Cardiac muscle cell (in vitro differentiated cells and primary cell): ENCODE measurements around the gene MYBPH. TPM values are rescaled to one million over a fixed set of nuclear protein-coding genes. Genes with fewer than 3 reads are reported as not detected.
A peak's percentile ranks its signal among the peaks of the same experiment; 100 is the strongest.

Experiments used
- DNase-seq, 2 donors: peaks; one replicate each; pipeline versions ENCODE4 v3.0.0 to v3.0.0-alpha.2; 2010 to 2017; ENCODE audit warnings: low read depth in 1 of 2, low spot score in 1 of 2
- H3K27ac ChIP-seq: fragments of 200-600 bp; sonication (generic); 2 replicates; pipeline ENCODE4 v1.5.1; 2016
- H3K27me3 ChIP-seq: fragments of 200-600 bp; sonication (generic); 2 replicates; pipeline ENCODE4 v1.6.0; 2016; ENCODE audit warnings: control low read depth
- H3K36me3 ChIP-seq: fragments of 200-600 bp; sonication (generic); 2 replicates; pipeline ENCODE4 v1.5.1; 2016; ENCODE audit warnings: control low read depth
- H3K4me1 ChIP-seq: fragments of 200-600 bp; sonication (generic); 2 replicates; pipeline ENCODE4 v1.8.1; 2017; ENCODE audit warnings: low read depth, mild to moderate bottlenecking, mixed run types
- H3K4me3 ChIP-seq: fragments of 200-600 bp; sonication (generic); 2 replicates; pipeline ENCODE4 v1.5.1; 2016; ENCODE audit warnings: mild to moderate bottlenecking
- H3K9me3 ChIP-seq: fragments of 200-600 bp; sonication (generic); 2 replicates; pipeline ENCODE4 v1.5.1; 2017; ENCODE audit warnings: low read depth, mild to moderate bottlenecking, control low read depth
- polyA plus RNA-seq: library from polyadenylated mRNA; unstranded; fragments of >200 nt; fragmentation: Nextera tagmentation; extraction: Ambion mirVana; gene quantifications from 2 replicates; pipeline ENCODE4 v1.2.1, GENCODE V29; 2016
- total RNA-seq: library from RNA; depleted of rRNA; stranded (reverse); fragments of >200 nt; gene quantifications from 2 replicates; pipeline ENCODE4 v1.2.3, GENCODE V29; 2016
- TF ChIP-seq, protein P1 (sequence below): IDR thresholded peaks from 2 replicates; pipeline ENCODE4 v1.5.1; 2012; ENCODE audit warnings: low read depth, mild to moderate bottlenecking, low read length

The MYBPH gene
- total and polyA plus RNA-seq, 2 experiments from 2014 or later: 1.4 to 2.1 TPM

DNA sequence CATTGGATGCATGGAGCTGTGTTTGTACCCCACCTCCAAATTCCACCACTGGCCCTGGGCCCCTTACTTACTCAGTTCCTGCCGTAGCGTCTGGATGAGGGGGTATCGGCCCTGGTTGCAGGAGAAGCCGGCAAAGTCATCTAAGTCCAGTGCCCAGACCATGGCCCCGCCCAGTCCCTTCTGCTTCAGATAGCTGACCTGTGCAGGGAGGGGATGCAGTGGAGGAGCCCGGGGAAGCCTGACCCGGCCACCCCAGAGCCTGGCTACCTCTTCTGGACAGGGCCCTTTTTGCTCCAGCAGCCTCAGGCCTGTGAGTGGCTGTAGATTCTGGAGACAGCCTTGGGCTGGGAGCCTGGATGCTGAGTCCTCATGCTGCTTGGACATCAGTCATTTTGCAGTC, 42.0 kb upstream of the MYBPH start:
- no peak for DNase-seq
- no peak overlapping the region for H3K4me3 ChIP-seq
- peaks cover 2% of the 10 kb centered on the region for H3K27me3 ChIP-seq
- H3K27ac ChIP-seq: no peak overlapping the region
- no peaks in the 10 kb centered on the region for H3K36me3 ChIP-seq
- H3K9me3 ChIP-seq: no peaks in the 10 kb centered on the region
- TF ChIP-seq, protein P1, sequence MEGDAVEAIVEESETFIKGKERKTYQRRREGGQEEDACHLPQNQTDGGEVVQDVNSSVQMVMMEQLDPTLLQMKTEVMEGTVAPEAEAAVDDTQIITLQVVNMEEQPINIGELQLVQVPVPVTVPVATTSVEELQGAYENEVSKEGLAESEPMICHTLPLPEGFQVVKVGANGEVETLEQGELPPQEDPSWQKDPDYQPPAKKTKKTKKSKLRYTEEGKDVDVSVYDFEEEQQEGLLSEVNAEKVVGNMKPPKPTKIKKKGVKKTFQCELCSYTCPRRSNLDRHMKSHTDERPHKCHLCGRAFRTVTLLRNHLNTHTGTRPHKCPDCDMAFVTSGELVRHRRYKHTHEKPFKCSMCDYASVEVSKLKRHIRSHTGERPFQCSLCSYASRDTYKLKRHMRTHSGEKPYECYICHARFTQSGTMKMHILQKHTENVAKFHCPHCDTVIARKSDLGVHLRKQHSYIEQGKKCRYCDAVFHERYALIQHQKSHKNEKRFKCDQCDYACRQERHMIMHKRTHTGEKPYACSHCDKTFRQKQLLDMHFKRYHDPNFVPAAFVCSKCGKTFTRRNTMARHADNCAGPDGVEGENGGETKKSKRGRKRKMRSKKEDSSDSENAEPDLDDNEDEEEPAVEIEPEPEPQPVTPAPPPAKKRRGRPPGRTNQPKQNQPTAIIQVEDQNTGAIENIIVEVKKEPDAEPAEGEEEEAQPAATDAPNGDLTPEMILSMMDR: no peak
- H3K4me1 ChIP-seq: no peaks in the 10 kb centered on the region

DNA sequence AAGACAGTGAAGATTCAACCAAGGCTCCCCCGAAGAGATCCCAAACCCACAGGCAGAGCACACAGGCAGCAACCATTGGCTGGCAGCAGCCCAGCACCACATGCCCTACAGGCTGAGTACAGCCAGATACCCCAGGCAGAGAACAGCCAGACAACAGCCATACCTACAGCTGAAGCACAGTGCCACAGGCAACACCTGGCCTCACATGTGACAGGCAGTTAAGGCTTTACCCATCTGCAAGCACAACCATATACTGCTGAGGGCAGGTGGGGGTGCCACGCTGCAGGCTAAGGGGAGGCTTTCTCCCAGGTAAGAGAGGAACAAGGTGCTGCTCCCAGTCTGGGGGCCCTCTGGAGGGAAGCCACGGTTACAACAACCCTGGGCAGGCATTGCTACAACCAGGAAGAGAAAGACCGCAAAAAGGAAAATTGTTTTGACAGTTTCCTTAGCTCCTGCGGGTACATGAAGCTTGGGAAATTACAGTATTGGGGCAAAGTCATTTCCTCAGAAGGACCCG, 41.6 kb upstream of the MYBPH start:
- H3K4me1 ChIP-seq: no peaks in the 10 kb centered on the region
- H3K36me3 ChIP-seq: no peaks in the 10 kb centered on the region
- H3K4me3 ChIP-seq: no peak overlapping the region
- TF ChIP-seq, protein P1: peak; percentile 18
- no peaks in the 10 kb centered on the region for H3K9me3 ChIP-seq
- no peak for DNase-seq
- no peak overlapping the region for H3K27ac ChIP-seq
- no peaks in the 10 kb centered on the region for H3K27me3 ChIP-seq

DNA sequence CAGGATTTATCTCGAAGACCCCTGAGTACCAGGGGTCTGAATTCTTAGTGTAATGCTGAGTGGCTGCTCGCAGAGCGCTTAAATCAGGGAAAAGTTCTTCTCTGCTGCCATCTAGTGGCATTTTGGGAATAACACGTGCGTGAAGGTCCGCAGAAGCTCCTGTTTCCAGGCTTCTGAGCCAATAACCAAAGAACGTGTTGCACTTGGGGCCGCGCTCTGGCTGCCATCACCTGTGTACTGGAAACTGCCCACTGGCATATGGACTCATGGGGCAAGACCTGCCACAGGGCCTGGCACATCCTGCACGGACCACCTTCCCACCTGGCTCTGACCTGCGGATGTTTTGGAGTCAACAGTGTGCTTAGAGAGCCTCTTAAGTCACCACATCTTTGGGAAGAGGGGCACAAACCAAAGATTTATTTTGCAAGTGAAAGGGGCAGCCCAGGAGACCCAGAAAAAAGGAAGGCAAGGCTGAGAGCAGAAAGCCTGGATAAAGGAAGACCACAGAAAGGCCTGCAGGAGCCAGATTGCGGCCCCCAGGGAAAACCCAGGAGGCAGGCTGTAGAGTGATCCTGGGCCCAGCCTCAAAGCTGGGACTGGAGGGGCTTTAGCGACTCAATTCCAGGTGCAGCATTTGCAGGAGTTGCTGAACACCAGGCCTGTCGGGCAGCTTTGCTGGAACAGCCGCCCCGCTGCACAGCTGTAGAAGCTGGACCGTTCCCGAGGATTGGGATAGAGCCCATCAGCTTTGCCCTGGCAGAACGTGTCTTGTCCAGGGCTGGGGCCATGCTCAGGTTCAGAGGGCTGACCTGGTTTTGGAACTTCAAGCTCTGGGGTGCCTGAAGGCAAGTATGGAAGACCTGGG, 40.9 kb upstream of the MYBPH start:
- H3K9me3 ChIP-seq: no peaks in the 10 kb centered on the region
- peak; percentile 80 to 81 for DNase-seq
- H3K4me3 ChIP-seq: no peak overlapping the region
- H3K27ac ChIP-seq: no peak overlapping the region
- no peaks in the 10 kb centered on the region for H3K36me3 ChIP-seq
- no peaks in the 10 kb centered on the region for H3K4me1 ChIP-seq
- H3K27me3 ChIP-seq: no peaks in the 10 kb centered on the region
- TF ChIP-seq, protein P1: peak; percentile 58

DNA sequence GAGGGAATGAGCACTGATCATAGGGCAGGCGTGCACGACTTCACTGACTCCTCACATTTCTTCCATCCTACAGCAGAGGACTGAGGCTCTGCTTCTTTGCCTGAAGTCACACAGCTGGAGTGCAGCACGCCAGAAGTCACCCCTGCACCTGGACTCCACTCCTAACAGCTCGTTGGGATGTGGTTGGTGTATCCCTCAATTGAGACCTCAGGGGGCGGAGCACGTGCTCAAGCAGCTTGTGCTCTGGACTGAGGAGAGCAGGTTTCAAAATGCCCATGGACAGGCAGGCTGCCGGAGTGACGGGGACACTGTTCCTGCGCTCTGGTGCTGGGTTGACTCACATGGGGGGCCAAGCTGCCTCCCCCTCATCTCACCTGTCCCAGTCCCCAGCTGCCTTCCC, 39.9 kb upstream of the MYBPH start:
- Histone ChIP-seq H3K4me1 (no peaks in the 10 kb centered on the region), H3K27me3 (no peaks in the 10 kb centered on the region), H3K27ac (no peak overlapping the region), H3K36me3 (no peaks in the 10 kb centered on the region), H3K9me3 (no peaks in the 10 kb centered on the region), H3K4me3 (no peak overlapping the region)
- TF ChIP-seq, protein P1: no peak
- no peak for DNase-seq

DNA sequence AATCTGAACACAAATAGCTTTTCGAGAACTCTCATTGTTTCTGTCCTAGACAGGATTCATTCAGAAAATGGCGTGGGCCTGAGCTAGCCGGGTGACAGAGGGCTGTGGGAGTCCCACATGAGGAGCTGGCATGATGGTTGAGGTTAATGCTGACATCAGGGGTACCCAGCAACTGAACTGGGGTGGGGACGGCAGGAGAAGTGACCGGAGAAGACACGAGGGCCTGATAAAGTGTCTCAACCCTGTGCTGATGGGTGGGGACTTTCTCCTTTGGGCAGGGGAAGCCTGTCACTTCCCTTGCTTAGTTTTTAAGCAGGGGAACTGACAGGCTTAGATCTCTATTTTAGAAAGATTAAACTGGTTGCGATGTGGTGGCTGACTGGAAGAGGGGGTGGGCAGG, 39.2 kb upstream of the MYBPH start:
- Histone ChIP-seq H3K27me3 (no peaks in the 10 kb centered on the region), H3K4me1 (no peaks in the 10 kb centered on the region), H3K36me3 (no peaks in the 10 kb centered on the region), H3K9me3 (no peaks in the 10 kb centered on the region), H3K4me3 (no peak overlapping the region), H3K27ac (no peak overlapping the region)
- TF ChIP-seq, protein P1: no peak
- DNase-seq: no peak
